Fibroblast of gingiva (primary cell): ENCODE results near the gene SETD3.

Source experiments
- DNase-seq: peaks from one replicate; pipeline ENCODE4 v3.0.0-alpha.2; 2011; ENCODE audit warnings: low read depth

SETD3 gene

GRCh38 chr14:99393059-99393655 lies 87.5 kb downstream of the SETD3 start:
- no peak for DNase-seq

GRCh38 chr14:99391671-99392070 lies 89.0 kb downstream of the SETD3 start:
- DNase-seq, result peak; percentile 11

GRCh38 chr14:99389174-99389826 lies 91.4 kb downstream of the SETD3 start:
- no peak for DNase-seq

GRCh38 chr14:99388286-99388685 lies 92.4 kb downstream of the SETD3 start:
- DNase-seq, result no peak

GRCh38 chr14:99387880-99388279 lies 92.8 kb downstream of the SETD3 start:
- no peak for DNase-seq

GRCh38 chr14:99384450-99385417 lies 95.9 kb downstream of the SETD3 start:
- DNase-seq, result no peak

- DNase-seq, result no peak
These were observed 96.9 kb downstream of the SETD3 start for GRCh38 chr14:99383472-99384449.

GRCh38 chr14:99382781-99383471 lies 97.7 kb downstream of the SETD3 start:
- DNase-seq, result no peak

- no peak for DNase-seq
These were observed 98.6 kb downstream of the SETD3 start for GRCh38 chr14:99382071-99382470.

- no peak for DNase-seq
These were observed 99.0 kb downstream of the SETD3 start for GRCh38 chr14:99381688-99382060.

- no peak for DNase-seq
These were observed 99.5 kb downstream of the SETD3 start for GRCh38 chr14:99380991-99381687.

GRCh38 chr14:99380402-99380801 lies 100.3 kb downstream of the SETD3 start:
- DNase-seq, result no peak

- no peak for DNase-seq
These were observed 101.9 kb downstream of the SETD3 start for GRCh38 chr14:99378782-99379214.

- DNase-seq, result no peak
These were observed 102.7 kb downstream of the SETD3 start for GRCh38 chr14:99377951-99378350.

GRCh38 chr14:99374964-99375363 lies 105.7 kb downstream of the SETD3 start:
- no peak for DNase-seq

GRCh38 chr14:99363616-99364290 lies 116.9 kb downstream of the SETD3 start:
- DNase-seq, result no peak

GRCh38 chr14:99363051-99363450 lies 117.6 kb downstream of the SETD3 start:
- DNase-seq, result no peak

- DNase-seq, result no peak
These were observed 119.0 kb downstream of the SETD3 start for GRCh38 chr14:99361596-99362215.
